ENCODE data around the gene PRKG1.

Gene PRKG1

DNA sequence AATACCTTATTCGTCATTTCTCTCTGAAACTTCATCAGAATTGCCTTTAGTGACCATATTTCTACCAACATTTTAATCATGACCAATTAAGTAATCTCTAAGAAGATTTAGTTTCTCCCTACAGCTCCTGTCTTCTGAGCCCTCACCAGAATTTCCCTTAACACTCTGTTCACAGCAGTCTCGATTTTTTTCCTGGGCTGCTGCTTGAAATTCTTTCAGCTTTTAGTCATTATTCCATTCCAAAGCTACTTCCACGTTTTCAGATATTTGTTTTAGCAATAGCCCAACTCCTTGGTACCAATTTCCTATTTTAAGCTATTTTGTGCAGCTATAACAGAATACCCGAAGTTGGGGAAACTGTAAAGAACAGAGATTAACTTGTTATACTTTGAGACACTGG is 1047.4 kb downstream of the PRKG1 start:
- Histone ChIP-seq H3K36me3 (ENCODE audit: insufficient read depth, low read length) (no peaks in the 10 kb centered on the region), H3F3A (ENCODE audit: low read depth) (no peaks in the 10 kb centered on the region), H3K9me3 (ENCODE audit: insufficient read depth, low read depth, low read length) (no peaks in the 10 kb centered on the region), H3K79me2 (ENCODE audit: insufficient read depth, low read length) (no peaks in the 10 kb centered on the region), H3K4me1 (ENCODE audit: insufficient read depth, low read length, poor library complexity, severe bottlenecking) (no peaks in the 10 kb centered on the region), H4K20me1 (ENCODE audit: insufficient read depth, low read length, poor library complexity, severe bottlenecking) (no peaks in the 10 kb centered on the region), H2AFZ (ENCODE audit: low read length) (no peak overlapping the region), H3K9ac (ENCODE audit: low read depth, low read length, poor library complexity, severe bottlenecking) (no peak overlapping the region), H3K4me3 (ENCODE audit: low read length, poor library complexity, severe bottlenecking) (no peak overlapping the region), H3K9me2 (replicated peaks; ENCODE audit: low read depth, low read length) (no peaks in the 10 kb centered on the region), H3K4me2 (ENCODE audit: low read depth, low read length, poor library complexity, severe bottlenecking) (no peak overlapping the region), H3K27me3 (ENCODE audit: insufficient read depth, low read length, poor library complexity, severe bottlenecking) (no peaks in the 10 kb centered on the region)
- no peak for TF ChIP-seq EZH2phosphoT487 (IDR thresholded peaks at IDR 0.05; ENCODE audit: borderline replicate concordance)
- TF ChIP-seq, protein P1, sequence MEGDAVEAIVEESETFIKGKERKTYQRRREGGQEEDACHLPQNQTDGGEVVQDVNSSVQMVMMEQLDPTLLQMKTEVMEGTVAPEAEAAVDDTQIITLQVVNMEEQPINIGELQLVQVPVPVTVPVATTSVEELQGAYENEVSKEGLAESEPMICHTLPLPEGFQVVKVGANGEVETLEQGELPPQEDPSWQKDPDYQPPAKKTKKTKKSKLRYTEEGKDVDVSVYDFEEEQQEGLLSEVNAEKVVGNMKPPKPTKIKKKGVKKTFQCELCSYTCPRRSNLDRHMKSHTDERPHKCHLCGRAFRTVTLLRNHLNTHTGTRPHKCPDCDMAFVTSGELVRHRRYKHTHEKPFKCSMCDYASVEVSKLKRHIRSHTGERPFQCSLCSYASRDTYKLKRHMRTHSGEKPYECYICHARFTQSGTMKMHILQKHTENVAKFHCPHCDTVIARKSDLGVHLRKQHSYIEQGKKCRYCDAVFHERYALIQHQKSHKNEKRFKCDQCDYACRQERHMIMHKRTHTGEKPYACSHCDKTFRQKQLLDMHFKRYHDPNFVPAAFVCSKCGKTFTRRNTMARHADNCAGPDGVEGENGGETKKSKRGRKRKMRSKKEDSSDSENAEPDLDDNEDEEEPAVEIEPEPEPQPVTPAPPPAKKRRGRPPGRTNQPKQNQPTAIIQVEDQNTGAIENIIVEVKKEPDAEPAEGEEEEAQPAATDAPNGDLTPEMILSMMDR (conservative IDR thresholded peaks at IDR 0.05; ENCODE audit: low read length), result no peak

DNA sequence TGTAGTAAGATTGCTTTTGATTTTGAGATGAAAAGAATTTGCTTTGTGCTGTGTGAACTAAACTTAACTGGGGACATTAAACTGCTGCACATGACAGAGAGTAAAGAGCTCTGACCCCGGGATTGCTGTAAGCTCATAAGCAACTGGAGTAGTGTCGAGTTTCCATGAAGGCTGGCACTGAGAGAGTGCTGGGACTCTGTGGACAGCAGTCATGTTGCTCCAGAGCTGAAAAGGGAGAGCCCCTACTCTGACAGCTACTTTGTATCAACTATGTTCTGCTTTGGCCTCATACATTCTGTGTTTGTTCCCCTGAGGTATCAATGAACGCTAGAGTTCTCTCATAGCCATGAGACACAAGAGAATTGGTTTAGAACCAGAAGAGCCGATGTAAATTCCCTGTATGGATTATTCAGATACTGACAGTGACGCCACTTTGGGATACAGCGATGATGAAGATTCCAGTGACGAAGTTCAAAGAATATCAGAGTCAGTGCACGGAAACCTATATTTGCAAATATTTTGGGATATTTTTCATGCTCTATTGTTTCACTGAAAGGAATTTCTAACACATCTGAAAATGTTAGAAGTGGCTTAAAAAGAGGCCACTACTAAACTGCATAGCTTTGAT is 1053.9 kb downstream of the PRKG1 start:
- H3K36me3 ChIP-seq (ENCODE audit: insufficient read depth, low read length), result no peaks in the 10 kb centered on the region
- H3K9ac ChIP-seq (ENCODE audit: low read depth, low read length, poor library complexity, severe bottlenecking), result no peak overlapping the region
- no peaks in the 10 kb centered on the region for H4K20me1 ChIP-seq (ENCODE audit: insufficient read depth, low read length, poor library complexity, severe bottlenecking)
- no peaks in the 10 kb centered on the region for H3K9me2 ChIP-seq (replicated peaks; ENCODE audit: low read depth, low read length)
- H3K9me3 ChIP-seq (ENCODE audit: insufficient read depth, low read depth, low read length), result no peaks in the 10 kb centered on the region
- no peaks in the 10 kb centered on the region for H3K4me1 ChIP-seq (ENCODE audit: insufficient read depth, low read length, poor library complexity, severe bottlenecking)
- H3K4me3 ChIP-seq (ENCODE audit: low read length, poor library complexity, severe bottlenecking), result no peak overlapping the region
- no peaks in the 10 kb centered on the region for H3K79me2 ChIP-seq (ENCODE audit: insufficient read depth, low read length)
- no peaks in the 10 kb centered on the region for H3K27me3 ChIP-seq (ENCODE audit: insufficient read depth, low read length, poor library complexity, severe bottlenecking)
- no peaks in the 10 kb centered on the region for H3F3A ChIP-seq (ENCODE audit: low read depth)
- TF ChIP-seq, protein P1 (conservative IDR thresholded peaks at IDR 0.05; ENCODE audit: low read length), result no peak
- no peak for TF ChIP-seq EZH2phosphoT487 (IDR thresholded peaks at IDR 0.05; ENCODE audit: borderline replicate concordance)
- no peak overlapping the region for H3K4me2 ChIP-seq (ENCODE audit: low read depth, low read length, poor library complexity, severe bottlenecking)
- no peak overlapping the region for H2AFZ ChIP-seq (ENCODE audit: low read length)

DNA sequence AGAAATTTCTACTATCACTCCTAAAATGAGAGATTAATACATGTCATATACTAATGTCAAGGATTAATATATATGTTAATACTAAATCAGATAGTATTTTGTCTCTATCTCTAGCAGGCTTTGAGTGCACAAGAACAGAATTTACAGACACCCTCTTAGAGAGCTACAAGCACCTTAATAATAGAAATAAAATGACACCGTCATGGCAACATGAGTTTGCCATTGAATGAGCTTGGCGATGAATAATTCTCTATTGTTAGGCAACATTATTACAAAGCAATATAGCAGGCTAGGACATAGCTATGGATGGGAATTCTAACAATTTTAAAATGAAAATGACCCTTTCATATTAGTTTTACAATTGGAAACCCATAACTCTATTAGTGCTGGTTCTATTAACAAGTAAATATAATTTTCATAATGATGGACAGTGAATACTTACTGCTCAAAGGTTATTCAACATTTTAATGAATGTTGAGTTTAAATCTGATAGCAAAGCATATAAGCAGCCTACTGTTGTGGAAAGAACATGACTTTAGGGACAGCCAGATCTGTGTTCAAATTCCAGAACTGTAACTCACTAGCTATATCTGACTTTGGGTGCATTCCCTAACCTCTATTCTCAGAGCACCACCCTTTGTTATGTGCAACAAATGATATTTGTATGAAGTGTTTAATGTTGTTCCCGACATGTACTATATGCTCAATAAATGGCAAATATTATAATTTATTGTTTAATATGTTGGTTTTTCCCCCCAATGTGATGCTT is 1055.3 kb downstream of the PRKG1 start:
- Histone ChIP-seq H3F3A (ENCODE audit: low read depth) (no peaks in the 10 kb centered on the region), H2AFZ (ENCODE audit: low read length) (no peak overlapping the region), H3K4me1 (ENCODE audit: insufficient read depth, low read length, poor library complexity, severe bottlenecking) (no peaks in the 10 kb centered on the region), H3K36me3 (ENCODE audit: insufficient read depth, low read length) (no peaks in the 10 kb centered on the region), H3K9me3 (ENCODE audit: insufficient read depth, low read depth, low read length) (no peaks in the 10 kb centered on the region), H3K9me2 (replicated peaks; ENCODE audit: low read depth, low read length) (no peaks in the 10 kb centered on the region), H3K79me2 (ENCODE audit: insufficient read depth, low read length) (no peaks in the 10 kb centered on the region), H3K4me3 (ENCODE audit: low read length, poor library complexity, severe bottlenecking) (no peak overlapping the region), H4K20me1 (ENCODE audit: insufficient read depth, low read length, poor library complexity, severe bottlenecking) (no peaks in the 10 kb centered on the region), H3K4me2 (ENCODE audit: low read depth, low read length, poor library complexity, severe bottlenecking) (no peak overlapping the region), H3K27me3 (ENCODE audit: insufficient read depth, low read length, poor library complexity, severe bottlenecking) (no peaks in the 10 kb centered on the region), H3K9ac (ENCODE audit: low read depth, low read length, poor library complexity, severe bottlenecking) (no peak overlapping the region)
- TF ChIP-seq EZH2phosphoT487 (IDR thresholded peaks at IDR 0.05; ENCODE audit: borderline replicate concordance), result no peak
- TF ChIP-seq, protein P1 (conservative IDR thresholded peaks at IDR 0.05; ENCODE audit: low read length), result no peak

All from Loucy (cell line).